ENCODE data around the gene PALLD.
"Not testable (repeated sequence)": the region's sequence is repeated elsewhere in the genome, so short reads cannot be mapped to it uniquely, and the experiment has no call there.

The PALLD gene

DNA sequence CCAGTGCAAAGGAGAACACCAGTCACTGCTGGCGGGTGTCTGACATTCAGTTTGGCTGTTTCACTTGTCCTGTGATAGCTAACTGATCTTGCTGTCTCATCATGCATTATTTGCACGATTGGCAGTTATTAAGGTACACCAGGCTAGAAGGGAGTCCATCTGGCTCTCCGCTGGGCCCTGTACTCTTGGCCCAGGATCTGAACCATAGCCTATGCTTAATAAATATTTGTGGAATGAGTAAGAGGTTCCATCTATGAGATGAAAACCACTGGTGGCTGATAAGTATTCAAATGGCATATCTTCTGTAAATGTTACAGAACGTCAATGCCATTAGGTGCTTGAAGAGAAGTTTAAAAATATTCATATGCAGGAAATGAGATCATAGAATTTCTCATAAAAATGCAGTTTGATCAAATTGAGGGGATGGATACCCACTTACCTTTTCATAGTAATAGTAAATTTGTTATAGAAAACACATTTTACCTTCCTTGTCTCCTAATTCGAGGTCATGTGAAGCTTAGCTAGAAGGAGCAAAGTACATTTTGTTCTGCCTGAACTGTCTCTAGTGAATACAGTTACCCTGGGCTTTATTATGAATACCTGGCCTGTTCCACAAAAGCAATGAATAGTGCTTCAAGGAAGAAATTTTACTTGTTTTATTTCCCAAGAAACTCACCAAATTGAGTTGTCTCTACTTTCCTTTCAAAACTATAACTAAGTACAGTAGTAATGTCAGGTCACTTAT, 299.7 kb downstream of the PALLD start:
- TF ChIP-seq, protein P1, sequence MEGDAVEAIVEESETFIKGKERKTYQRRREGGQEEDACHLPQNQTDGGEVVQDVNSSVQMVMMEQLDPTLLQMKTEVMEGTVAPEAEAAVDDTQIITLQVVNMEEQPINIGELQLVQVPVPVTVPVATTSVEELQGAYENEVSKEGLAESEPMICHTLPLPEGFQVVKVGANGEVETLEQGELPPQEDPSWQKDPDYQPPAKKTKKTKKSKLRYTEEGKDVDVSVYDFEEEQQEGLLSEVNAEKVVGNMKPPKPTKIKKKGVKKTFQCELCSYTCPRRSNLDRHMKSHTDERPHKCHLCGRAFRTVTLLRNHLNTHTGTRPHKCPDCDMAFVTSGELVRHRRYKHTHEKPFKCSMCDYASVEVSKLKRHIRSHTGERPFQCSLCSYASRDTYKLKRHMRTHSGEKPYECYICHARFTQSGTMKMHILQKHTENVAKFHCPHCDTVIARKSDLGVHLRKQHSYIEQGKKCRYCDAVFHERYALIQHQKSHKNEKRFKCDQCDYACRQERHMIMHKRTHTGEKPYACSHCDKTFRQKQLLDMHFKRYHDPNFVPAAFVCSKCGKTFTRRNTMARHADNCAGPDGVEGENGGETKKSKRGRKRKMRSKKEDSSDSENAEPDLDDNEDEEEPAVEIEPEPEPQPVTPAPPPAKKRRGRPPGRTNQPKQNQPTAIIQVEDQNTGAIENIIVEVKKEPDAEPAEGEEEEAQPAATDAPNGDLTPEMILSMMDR (IDR thresholded peaks at IDR 0.05; ENCODE audit: low read depth, low read length): no peak
- no peak overlapping the region for H3K4me3 ChIP-seq (ENCODE audit: low read depth, low read length)

DNA sequence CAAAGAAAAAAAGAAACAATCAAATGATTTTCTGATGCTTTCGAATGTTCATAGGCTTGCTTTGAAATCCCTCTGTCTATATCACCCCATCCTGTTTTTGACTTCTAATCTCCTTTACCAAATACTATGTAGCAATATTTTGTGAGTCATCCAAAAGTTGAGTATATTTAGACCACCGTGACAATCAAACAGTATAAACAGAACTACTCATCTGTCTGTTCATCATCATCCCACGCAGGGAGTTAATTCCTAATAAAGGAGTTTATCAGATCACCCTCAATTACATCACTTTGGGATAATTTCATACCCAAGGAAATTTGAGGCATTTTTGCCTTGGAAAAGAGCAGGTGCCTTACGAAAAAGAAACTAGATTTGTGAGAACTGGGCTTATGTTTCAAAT, 300.3 kb downstream of the PALLD start:
- H3K4me3 ChIP-seq (ENCODE audit: low read depth, low read length): no peak overlapping the region
- TF ChIP-seq, protein P1 (IDR thresholded peaks at IDR 0.05; ENCODE audit: low read depth, low read length): no peak

DNA sequence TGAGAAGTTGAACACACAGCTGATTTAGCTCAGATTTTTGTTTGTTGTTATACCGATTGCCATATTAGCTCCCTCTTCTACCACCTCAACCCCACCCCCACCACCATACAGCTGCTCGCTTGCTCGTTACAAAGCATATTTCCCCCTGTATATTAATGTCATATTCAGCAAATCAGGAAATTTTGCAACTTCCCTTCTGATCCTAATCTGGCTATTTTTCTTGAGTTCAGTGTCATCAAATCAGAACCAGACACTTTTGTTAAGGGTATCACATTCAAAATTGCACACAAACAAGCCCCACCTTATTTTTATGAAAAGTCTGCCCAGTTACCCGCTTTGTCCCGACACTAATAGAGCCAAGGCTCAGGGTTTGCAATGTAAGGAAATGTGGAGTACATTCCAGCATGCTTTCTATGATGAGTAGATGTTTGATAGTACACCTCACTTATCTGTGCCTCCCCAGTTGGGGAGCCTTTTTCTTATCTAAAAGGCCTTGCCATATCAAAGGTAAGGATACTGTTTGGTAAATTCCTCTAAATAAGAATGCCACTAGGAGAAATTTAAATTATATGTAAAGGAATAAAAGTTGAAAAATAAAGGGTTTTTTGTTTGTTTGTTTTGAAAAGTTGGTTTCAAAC, 301.0 kb downstream of the PALLD start:
- TF ChIP-seq, protein P1 (IDR thresholded peaks at IDR 0.05; ENCODE audit: low read depth, low read length): no peak
- H3K4me3 ChIP-seq (ENCODE audit: low read depth, low read length): no peak overlapping the region

DNA sequence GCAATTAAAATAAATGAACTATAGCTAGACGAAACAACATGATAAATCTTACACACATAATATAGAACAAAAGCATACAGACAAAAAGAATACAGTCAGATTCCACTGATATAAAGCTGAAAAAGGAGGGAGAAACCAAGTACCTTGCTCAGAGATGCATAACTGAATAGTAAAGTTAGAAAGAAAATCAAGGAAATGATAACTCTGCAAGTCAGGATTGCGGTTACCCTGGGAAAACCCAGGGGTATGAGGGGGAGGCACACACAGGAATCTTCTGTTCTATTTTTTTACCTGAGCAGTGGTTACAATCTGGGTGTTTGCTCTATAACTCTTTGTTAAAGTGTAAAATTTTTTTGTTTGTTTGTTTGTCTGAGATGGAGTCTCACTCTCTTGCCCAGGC, 304.1 kb downstream of the PALLD start:
- no peak overlapping the region for H3K4me3 ChIP-seq (ENCODE audit: low read depth, low read length)
- TF ChIP-seq, protein P1 (IDR thresholded peaks at IDR 0.05; ENCODE audit: low read depth, low read length): no peak

DNA sequence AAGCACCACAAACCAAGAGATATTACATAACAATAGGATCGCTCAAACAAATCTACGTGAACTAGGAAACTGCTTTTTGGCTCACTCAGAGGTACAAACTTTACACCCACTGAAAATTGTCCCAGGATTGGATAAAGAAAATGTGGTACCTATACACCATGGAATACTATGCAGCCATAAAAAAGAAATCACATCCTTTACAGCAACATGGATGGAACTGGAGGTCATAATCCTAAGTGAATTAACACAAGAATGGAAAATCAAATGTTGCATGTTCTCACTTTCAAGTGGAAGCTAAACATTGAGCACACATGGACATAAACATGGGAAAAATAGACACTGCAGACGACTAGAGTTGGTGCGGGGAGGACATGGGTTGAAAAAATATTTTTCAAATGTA, 305.4 kb downstream of the PALLD start:
- TF ChIP-seq, protein P1 (IDR thresholded peaks at IDR 0.05; ENCODE audit: low read depth, low read length): no peak
- H3K4me3 ChIP-seq (ENCODE audit: low read depth, low read length): no peak overlapping the region

DNA sequence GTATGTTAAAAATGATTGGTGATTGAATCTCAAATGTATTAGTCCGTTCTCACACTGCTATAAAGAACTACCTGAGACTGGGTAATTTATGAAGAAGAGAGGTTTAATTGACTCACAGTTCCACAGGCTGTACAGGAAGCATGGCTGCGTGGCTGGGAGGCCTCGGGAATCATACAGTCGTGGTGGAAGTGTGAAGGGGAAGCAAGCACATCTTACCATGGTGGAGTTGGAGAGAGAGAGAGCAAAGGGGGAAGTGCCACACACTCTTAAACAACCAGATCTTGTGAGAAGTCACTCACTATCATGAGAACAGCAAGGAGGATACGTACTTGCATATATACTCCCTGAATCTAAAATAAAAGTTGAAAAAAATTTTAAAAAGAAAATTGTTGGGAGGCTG, 306.2 kb downstream of the PALLD start:
- not testable (repeated sequence) for H3K4me3 ChIP-seq (ENCODE audit: low read depth, low read length)

DNA sequence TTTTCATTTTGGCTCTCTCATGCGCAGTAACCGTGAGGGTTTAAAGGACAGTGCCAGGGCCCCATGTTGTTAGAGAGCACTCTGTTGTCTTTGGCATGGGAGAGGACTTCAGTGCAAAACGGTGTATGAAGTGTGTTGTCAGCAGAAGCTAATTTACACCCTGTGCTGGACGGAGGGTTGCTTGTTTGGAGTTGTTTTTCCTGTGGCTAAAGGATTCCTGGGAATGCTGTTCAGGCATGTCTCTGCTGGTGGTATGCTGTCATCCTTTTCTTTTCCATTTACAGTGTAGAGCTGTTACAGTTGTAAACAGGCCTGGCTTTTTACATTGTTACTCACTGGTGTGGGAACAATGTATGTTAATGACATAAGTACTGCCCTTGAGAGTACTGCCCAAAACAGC, 306.9 kb downstream of the PALLD start:
- H3K4me3 ChIP-seq (ENCODE audit: low read depth, low read length): no peak overlapping the region
- TF ChIP-seq, protein P1 (IDR thresholded peaks at IDR 0.05; ENCODE audit: low read depth, low read length): no peak

Data from WI38 (cell line).